PC-3 (cell line): ENCODE results near the gene ZSWIM1. TPM values are rescaled to one million over a fixed set of nuclear protein-coding genes. Genes with fewer than 3 reads are reported as not detected.

Source experiments
- ATAC-seq: fragments of 200-7000 bp; cut with Tn5 transposase; 2 replicates; pipeline ENCODE4 v1.9.1; 2020; ENCODE audit warnings: mild to moderate bottlenecking, moderate library complexity
- BruUV-seq: library from RNA; stranded (reverse); fragments of 400-500 nt; replicated peaks from 2 replicates; lab custom pipeline; 2021; lab: Mats Ljungman, UMichigan
- CTCF ChIA-PET: fragments of 300-600 bp; sonication (Branson Sonifier 250); formaldehyde crosslinking; loops from one replicate; lab custom pipeline; 2022; ENCODE audit warnings: antibody characterized with exemption; lab: Charles Lee
- POLR2A ChIA-PET: fragments of 300-600 bp; sonication (Branson Sonifier 250); formaldehyde crosslinking; loops from one replicate; lab custom pipeline; 2022; ENCODE audit warnings: antibody characterized with exemption; ENCODE audit not compliant: unreplicated experiment; lab: Charles Lee
- DNase-seq: peaks from one replicate; pipeline ENCODE4 v3.0.0-alpha.2; 2015
- H2AFZ ChIP-seq: fragments of 300-600 bp; sonication (generic); 2 replicates; pipeline ENCODE4 v1.6.0; 2016; ENCODE audit warnings: antibody characterized with exemption, low read length
- H3F3A ChIP-seq: fragments of 300-600 bp; sonication (generic); one replicate; pipeline ENCODE4 v1.6.0; 2017; ENCODE audit warnings: antibody characterized with exemption, low read length, control low read depth, mild to moderate bottlenecking; ENCODE audit not compliant: unreplicated experiment
- H3K27ac ChIP-seq: fragments of 300-600 bp; sonication (generic); 2 replicates; pipeline ENCODE4 v1.5.1; 2016; ENCODE audit warnings: mild to moderate bottlenecking, low read length
- H3K27me3 ChIP-seq: fragments of 300-600 bp; sonication (generic); 2 replicates; pipeline ENCODE4 v1.6.1; 2016; ENCODE audit warnings: low read length, mixed read lengths
- H3K36me3 ChIP-seq: fragments of 300-600 bp; sonication (generic); 2 replicates; pipeline ENCODE4 v1.6.1; 2016; ENCODE audit warnings: low read depth, mixed run types, low read length, mixed read lengths
- H3K4me1 ChIP-seq: fragments of 300-600 bp; sonication (generic); 2 replicates; pipeline ENCODE4 v1.5.1; 2016; ENCODE audit warnings: low read length; ENCODE audit not compliant: insufficient read depth
- H3K4me2 ChIP-seq: fragments of 300-600 bp; sonication (generic); 2 replicates; pipeline ENCODE4 v1.6.0; 2016; ENCODE audit warnings: low read length
- H3K4me3 ChIP-seq: fragments of 300-600 bp; sonication (generic); 2 replicates; pipeline ENCODE4 v1.5.1; 2016; ENCODE audit warnings: mild to moderate bottlenecking, low read length, mixed read lengths
- H3K79me2 ChIP-seq: fragments of 300-600 bp; sonication (generic); 2 replicates; pipeline ENCODE4 v1.6.1; 2017; ENCODE audit warnings: low read length, mixed read lengths
- H3K9ac ChIP-seq: fragments of 300-600 bp; sonication (generic); 2 replicates; pipeline ENCODE4 v1.6.0; 2016; ENCODE audit warnings: mild to moderate bottlenecking, low read length
- H3K9me2 ChIP-seq: fragments of 300-600 bp; sonication (generic); replicated peaks from 2 replicates; pipeline ENCODE4 v1.6.1; 2016; ENCODE audit warnings: mixed run types, low read length, mixed read lengths
- H3K9me3 ChIP-seq: fragments of 300-600 bp; sonication (generic); 2 replicates; pipeline ENCODE4 v1.6.1; 2016; ENCODE audit warnings: low read length, mixed read lengths
- H4K20me1 ChIP-seq: fragments of 300-600 bp; sonication (generic); 2 replicates; pipeline ENCODE4 v1.6.1; 2016; ENCODE audit warnings: low read length, mixed read lengths
- EZH2 ChIP-seq: fragments of 300-600 bp; sonication (generic); IDR thresholded peaks from one replicate; pipeline ENCODE4 v1.6.1; 2017; ENCODE audit warnings: antibody characterized with exemption, mild to moderate bottlenecking, low read length; ENCODE audit not compliant: unreplicated experiment
- EZH2phosphoT487 ChIP-seq: fragments of 300-600 bp; sonication (generic); IDR thresholded peaks from 2 replicates; pipeline ENCODE4 v1.6.1; 2018; ENCODE audit warnings: mild to moderate bottlenecking, antibody characterized with exemption, low read length, borderline replicate concordance
- intact Hi-C: fragments of 100-400 bp; cut with micrococcal nuclease; formaldehyde crosslinking; loops from 2 replicates; pipeline ENCODE4 v1.9.0; 2023
- total RNA-seq: library from RNA; depleted of rRNA; stranded (reverse); fragments of >200 nt; gene quantifications from 2 replicates; pipeline ENCODE4 v1.2.3, GENCODE V29; 2014
- TF ChIP-seq, protein P1 (sequence below): fragments of 300-600 bp; sonication (generic); conservative IDR thresholded peaks from 2 replicates; pipeline ENCODE4 v1.5.1; 2017; ENCODE audit warnings: antibody characterized with exemption, low read depth, mild to moderate bottlenecking, low read length

The ZSWIM1 gene
- total RNA-seq, 1 experiment from 2014 or later: 16.3 TPM

DNA sequence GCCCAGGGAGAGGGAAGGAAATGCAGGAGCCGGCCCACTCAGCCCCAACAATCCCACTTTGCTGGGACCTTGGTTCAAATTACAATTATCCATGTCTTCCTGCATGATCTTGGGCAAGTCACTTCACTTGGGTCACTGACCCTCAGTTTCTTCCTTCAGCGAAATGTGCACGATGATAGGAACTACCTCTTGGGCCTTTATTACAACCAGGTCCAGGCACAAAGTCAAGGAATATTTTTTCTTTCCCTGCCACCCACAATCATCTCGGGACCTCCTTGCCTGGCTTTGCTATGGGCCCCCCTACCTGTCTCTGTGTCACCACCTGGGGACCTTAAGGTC, 31.3 kb downstream of the ZSWIM1 start:
- ChIA-PET CTCF (no interaction called here), POLR2A (interaction anchor here (0.5 kb wide), 1 partner anchor 23 kb away, joined by 5 read pairs; no protein-coding TSS in a partner anchor)
- Histone ChIP-seq H3K27me3 (no peaks in the 10 kb centered on the region), H3K4me3 (peak overlapping the region; percentile 65), H3K9me2 (no peaks in the 10 kb centered on the region), H3K4me1 (0 out of 2 replicates have a peak, but pooled peaks cover 9% of the 10 kb centered on the region), H3K4me2 (peak overlapping the region; percentile 84), H3F3A (no peaks in the 10 kb centered on the region), H3K79me2 (no peaks in the 10 kb centered on the region), H3K9me3 (no peaks in the 10 kb centered on the region), H2AFZ (peak overlapping the region; percentile 53), H4K20me1 (no peaks in the 10 kb centered on the region), H3K9ac (peak overlapping the region; percentile 63), H3K27ac (no peak overlapping the region), H3K36me3 (no peaks in the 10 kb centered on the region)
- no peak for TF ChIP-seq EZH2phosphoT487
- TF ChIP-seq EZH2: no peak
- TF ChIP-seq, protein P1, sequence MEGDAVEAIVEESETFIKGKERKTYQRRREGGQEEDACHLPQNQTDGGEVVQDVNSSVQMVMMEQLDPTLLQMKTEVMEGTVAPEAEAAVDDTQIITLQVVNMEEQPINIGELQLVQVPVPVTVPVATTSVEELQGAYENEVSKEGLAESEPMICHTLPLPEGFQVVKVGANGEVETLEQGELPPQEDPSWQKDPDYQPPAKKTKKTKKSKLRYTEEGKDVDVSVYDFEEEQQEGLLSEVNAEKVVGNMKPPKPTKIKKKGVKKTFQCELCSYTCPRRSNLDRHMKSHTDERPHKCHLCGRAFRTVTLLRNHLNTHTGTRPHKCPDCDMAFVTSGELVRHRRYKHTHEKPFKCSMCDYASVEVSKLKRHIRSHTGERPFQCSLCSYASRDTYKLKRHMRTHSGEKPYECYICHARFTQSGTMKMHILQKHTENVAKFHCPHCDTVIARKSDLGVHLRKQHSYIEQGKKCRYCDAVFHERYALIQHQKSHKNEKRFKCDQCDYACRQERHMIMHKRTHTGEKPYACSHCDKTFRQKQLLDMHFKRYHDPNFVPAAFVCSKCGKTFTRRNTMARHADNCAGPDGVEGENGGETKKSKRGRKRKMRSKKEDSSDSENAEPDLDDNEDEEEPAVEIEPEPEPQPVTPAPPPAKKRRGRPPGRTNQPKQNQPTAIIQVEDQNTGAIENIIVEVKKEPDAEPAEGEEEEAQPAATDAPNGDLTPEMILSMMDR: no peak
- DNase-seq (no peak), ATAC-seq (no peak)
- BruUV-seq: no TSS peak
- intact Hi-C loops: no loop called here

DNA sequence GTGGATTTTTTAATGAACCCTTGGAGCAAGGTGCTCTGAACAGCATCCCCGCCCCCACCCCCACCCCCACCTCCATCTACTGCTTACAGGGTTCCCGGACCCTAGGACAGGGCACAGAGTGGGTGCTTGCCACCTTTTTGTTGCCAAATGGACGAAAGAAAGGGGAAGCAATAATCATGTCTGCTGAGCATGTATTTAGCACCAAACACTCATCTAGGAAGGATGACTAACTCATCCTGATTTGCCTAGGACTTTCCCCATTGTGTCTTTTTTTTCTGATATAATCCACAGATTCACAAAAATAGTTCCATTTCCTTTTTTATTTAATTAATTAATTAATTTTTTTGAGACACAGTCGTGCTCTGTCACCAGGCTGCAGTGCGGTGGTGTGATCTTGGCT, 32.1 kb downstream of the ZSWIM1 start:
- no peak overlapping the region for H3K27ac ChIP-seq
- no peak overlapping the region for H3K4me2 ChIP-seq
- no peaks in the 10 kb centered on the region for H3K36me3 ChIP-seq
- POLR2A ChIA-PET: no interaction called here
- H3F3A ChIP-seq: no peaks in the 10 kb centered on the region
- no peaks in the 10 kb centered on the region for H4K20me1 ChIP-seq
- no TSS peak for BruUV-seq
- 0 out of 2 replicates have a peak, but pooled peaks cover 9% of the 10 kb centered on the region for H3K4me1 ChIP-seq
- no peak overlapping the region for H2AFZ ChIP-seq
- no peak for TF ChIP-seq EZH2phosphoT487
- TF ChIP-seq, protein P1: no peak
- H3K79me2 ChIP-seq: no peaks in the 10 kb centered on the region
- CTCF ChIA-PET: no interaction called here
- H3K27me3 ChIP-seq: no peaks in the 10 kb centered on the region
- H3K9ac ChIP-seq: no peak overlapping the region
- DNase-seq (no peak), ATAC-seq (no peak)
- no peaks in the 10 kb centered on the region for H3K9me3 ChIP-seq
- no peaks in the 10 kb centered on the region for H3K9me2 ChIP-seq
- intact Hi-C loops: no loop called here
- H3K4me3 ChIP-seq: no peak overlapping the region

DNA sequence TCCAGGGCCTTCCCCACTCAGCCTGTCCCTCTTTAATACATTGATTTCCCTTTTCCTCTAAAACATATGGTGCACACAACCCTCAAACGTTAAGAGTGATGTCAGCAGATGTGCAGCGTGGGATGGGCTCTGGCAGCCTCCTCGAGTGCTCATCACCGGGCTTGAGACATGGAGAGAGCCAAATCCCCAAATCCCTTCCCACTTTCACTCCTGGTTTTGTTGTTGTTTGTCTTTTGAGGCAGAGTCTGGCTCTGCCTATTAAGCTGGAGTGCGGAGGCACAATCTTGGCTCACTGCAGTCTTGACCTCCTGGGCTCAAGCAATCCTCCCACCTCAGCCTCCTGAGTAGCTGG, 36.7 kb downstream of the ZSWIM1 start:
- H3K4me1 ChIP-seq: peaks cover 8% of the 10 kb centered on the region
- no peak overlapping the region for H3K27ac ChIP-seq
- no peaks in the 10 kb centered on the region for H3K9me2 ChIP-seq
- ATAC-seq: no peak
- ChIA-PET CTCF (no interaction called here), POLR2A (no interaction called here)
- no peaks in the 10 kb centered on the region for H3K36me3 ChIP-seq
- H3K4me2 ChIP-seq: no peak overlapping the region
- no peak for DNase-seq
- intact Hi-C loops: no loop called here
- no peaks in the 10 kb centered on the region for H3K9me3 ChIP-seq
- no peaks in the 10 kb centered on the region for H4K20me1 ChIP-seq
- TF ChIP-seq, protein P1: no peak
- no peak for TF ChIP-seq EZH2phosphoT487
- no peak for TF ChIP-seq EZH2
- H2AFZ ChIP-seq: no peak overlapping the region
- H3K9ac ChIP-seq: no peak overlapping the region
- no peaks in the 10 kb centered on the region for H3K79me2 ChIP-seq
- H3F3A ChIP-seq: no peaks in the 10 kb centered on the region
- H3K4me3 ChIP-seq: no peak overlapping the region
- H3K27me3 ChIP-seq: no peaks in the 10 kb centered on the region
- no TSS peak for BruUV-seq
